Mesenchymal stem cell (in vitro differentiated cells and primary cell): ENCODE results near the gene ZWILCH.
"Not testable (repeated sequence)": the region's sequence is repeated elsewhere in the genome, so short reads cannot be mapped to it uniquely, and the experiment has no call there.

Experiments
- DNase-seq: peaks from one replicate; pipeline ENCODE4 v3.0.0-alpha.2; 2013
- H2AFZ ChIP-seq: one replicate; pipeline ENCODE4 v1.6.1; 2013; ENCODE audit warnings: low read depth, mild to moderate bottlenecking, control low read depth, inconsistent platforms, low read length, moderate library complexity
- H2AK5ac ChIP-seq: 2 replicates; pipeline ENCODE4 v1.6.1; 2013; ENCODE audit warnings: low read length, moderate library complexity, mild to moderate bottlenecking, inconsistent platforms; ENCODE audit not compliant: severe bottlenecking
- H2BK120ac ChIP-seq: one replicate; pipeline ENCODE4 v1.6.1; 2013; ENCODE audit warnings: low read depth, mild to moderate bottlenecking, inconsistent platforms, low read length, moderate library complexity
- H2BK12ac ChIP-seq, 2 experiments: one replicate each; pipeline ENCODE4 v1.6.1; 2013; ENCODE audit warnings: inconsistent platforms in 2 of 2, low read length in 2 of 2, mild to moderate bottlenecking in 2 of 2, moderate library complexity in 2 of 2, control low read depth in 1 of 2
- H2BK15ac ChIP-seq: one replicate; pipeline ENCODE4 v1.6.1; 2013; ENCODE audit warnings: mild to moderate bottlenecking, low read depth, inconsistent platforms; ENCODE audit not compliant: poor library complexity, severe bottlenecking
- H2BK5ac ChIP-seq: 2 replicates; pipeline ENCODE4 v1.6.1; 2013; ENCODE audit warnings: low read depth, mild to moderate bottlenecking, low read length, control low read depth, inconsistent platforms; ENCODE audit not compliant: poor library complexity, severe bottlenecking
- H3K14ac ChIP-seq, 2 experiments: one replicate each; pipeline ENCODE4 v1.6.1; 2013; ENCODE audit warnings: inconsistent platforms in 2 of 2, low read length in 2 of 2, control low read depth in 1 of 2, mild to moderate bottlenecking in 1 of 2, moderate library complexity in 1 of 2
- H3K18ac ChIP-seq, 2 experiments: one replicate each; pipeline ENCODE4 v1.6.1; 2013; ENCODE audit warnings: inconsistent platforms in 2 of 2, low read length in 2 of 2, control low read depth in 1 of 2, low read depth in 1 of 2, mild to moderate bottlenecking in 1 of 2
- H3K23ac ChIP-seq, 2 experiments: one replicate each; pipeline ENCODE4 v1.6.1; 2013; ENCODE audit warnings: inconsistent platforms in 2 of 2, low read length in 2 of 2, mild to moderate bottlenecking in 2 of 2, moderate library complexity in 2 of 2, control low read depth in 1 of 2
- H3K27ac ChIP-seq: 2 replicates; pipeline ENCODE4 v1.5.1; 2013; ENCODE audit warnings: mild to moderate bottlenecking, moderate library complexity, low read length, control low read depth, inconsistent platforms; ENCODE audit not compliant: poor library complexity, severe bottlenecking
- H3K27me3 ChIP-seq, 2 experiments: 2 replicates each; pipeline versions ENCODE4 v1.6.1 to v1.7.0; 2013; ENCODE audit warnings: low read length in 2 of 2, mild to moderate bottlenecking in 2 of 2, moderate library complexity in 2 of 2, control low read depth in 1 of 2, inconsistent platforms in 1 of 2; ENCODE audit not compliant: control insufficient read depth in 1 of 2, insufficient read depth in 1 of 2
- H3K36me3 ChIP-seq, 2 experiments: 2 replicates each; pipeline versions ENCODE4 v1.6.1 to v1.7.0; 2013; ENCODE audit warnings: low read length in 2 of 2, control low read depth in 1 of 2, inconsistent platforms in 1 of 2, low read depth in 1 of 2, mild to moderate bottlenecking in 1 of 2; ENCODE audit not compliant: insufficient read depth in 2 of 2, control insufficient read depth in 1 of 2
- H3K4ac ChIP-seq, 2 experiments: one replicate each; pipeline ENCODE4 v1.6.1; 2013; ENCODE audit warnings: inconsistent platforms in 2 of 2, low read length in 2 of 2, mild to moderate bottlenecking in 2 of 2, moderate library complexity in 2 of 2, control low read depth in 1 of 2, low read depth in 1 of 2
- H3K4me1 ChIP-seq: 2 replicates; pipeline ENCODE4 v1.6.1; 2013; ENCODE audit warnings: low read depth, low read length, control low read depth; ENCODE audit not compliant: control insufficient read depth, insufficient read depth
- H3K4me2 ChIP-seq: 2 replicates; pipeline ENCODE4 v1.6.1; 2013; ENCODE audit warnings: low read length, mild to moderate bottlenecking, inconsistent platforms; ENCODE audit not compliant: poor library complexity, severe bottlenecking
- H3K4me3 ChIP-seq, 2 experiments: 2 replicates each; pipeline versions ENCODE4 v1.5.1 to v1.7.0; 2013; ENCODE audit warnings: low read length in 2 of 2, mild to moderate bottlenecking in 2 of 2, control low read depth in 1 of 2, low read depth in 1 of 2; ENCODE audit not compliant: insufficient read depth in 1 of 2
- H3K79me1 ChIP-seq: replicated peaks from 2 replicates; pipeline ENCODE4 v1.6.1; 2013; ENCODE audit warnings: mild to moderate bottlenecking, control low read depth, low read length, inconsistent platforms; ENCODE audit not compliant: poor library complexity, severe bottlenecking
- H3K9ac ChIP-seq: 2 replicates; pipeline ENCODE4 v1.7.0; 2013; ENCODE audit warnings: mild to moderate bottlenecking, low read length, moderate library complexity
- H3K9me3 ChIP-seq: 2 replicates; pipeline ENCODE4 v1.7.0; 2013; ENCODE audit warnings: mild to moderate bottlenecking, low read length; ENCODE audit not compliant: control insufficient read depth
- H4K8ac ChIP-seq: one replicate; pipeline ENCODE4 v1.6.1; 2013; ENCODE audit warnings: inconsistent platforms, mild to moderate bottlenecking, low read length, moderate library complexity
- H4K91ac ChIP-seq: one replicate; pipeline ENCODE4 v1.6.1; 2013; ENCODE audit warnings: mild to moderate bottlenecking, low read length, inconsistent platforms
- WGBS: methylation state at CpG from one replicate; pipeline ENCODE4 v1.1.7; 2013; ENCODE audit warnings: mixed read lengths; 5-methylcytosine and 5-hydroxymethylcytosine counted together

ZWILCH gene

GRCh38 chr15:66589429-66589828 is 84.3 kb downstream of the ZWILCH start:
- not testable (repeated sequence) for H3K14ac ChIP-seq, H4K8ac ChIP-seq, H2BK5ac ChIP-seq, H3K79me1 ChIP-seq, H3K9me3 ChIP-seq, H3K4ac ChIP-seq, H2AK5ac ChIP-seq, H3K36me3 ChIP-seq, H3K9ac ChIP-seq, H3K27ac ChIP-seq, H2BK15ac ChIP-seq, H3K18ac ChIP-seq, H2AFZ ChIP-seq, H4K91ac ChIP-seq, DNase-seq, H2BK120ac ChIP-seq, H3K23ac ChIP-seq, H2BK12ac ChIP-seq, H3K4me1 ChIP-seq, H3K4me3 ChIP-seq, H3K4me2 ChIP-seq
- WGBS, result 92% methylated on average over 5 of the region's 6 CpGs
- peaks cover 15 to 40% of the 10 kb centered on the region in 2 experiments for H3K27me3 ChIP-seq

DNA sequence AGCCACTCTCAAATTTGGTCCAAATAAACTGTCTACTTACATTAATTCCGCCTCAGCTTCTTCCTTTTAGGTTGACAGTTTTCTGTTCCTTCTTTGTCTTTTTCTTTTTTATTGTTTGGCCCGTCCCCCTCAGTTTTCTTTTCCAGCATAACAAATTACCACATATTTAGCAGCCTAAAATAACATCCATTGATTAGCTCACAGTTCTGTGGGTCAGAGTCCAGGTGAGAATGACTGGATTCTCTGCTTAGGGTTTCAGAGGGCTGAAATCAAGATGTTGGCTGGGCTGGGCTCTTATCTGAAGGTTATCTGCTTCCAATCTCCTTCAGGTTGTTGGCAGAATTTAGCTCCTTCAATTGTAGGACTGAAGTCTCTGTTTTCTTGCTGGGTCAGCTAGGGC is 85.3 kb downstream of the ZWILCH start:
- H3K9me3 ChIP-seq, result no peaks in the 10 kb centered on the region
- no peak overlapping the region for H3K23ac ChIP-seq
- H3K9ac ChIP-seq, result no peak overlapping the region
- no peak overlapping the region for H3K4me2 ChIP-seq
- no peak overlapping the region for H2BK5ac ChIP-seq
- 91% methylated on average over 1 of the region's 2 CpGs for WGBS
- H2BK12ac ChIP-seq, result no peak overlapping the region
- no peak overlapping the region for H4K91ac ChIP-seq
- no peak overlapping the region for H3K4ac ChIP-seq
- no peak overlapping the region for H2BK120ac ChIP-seq
- H3K14ac ChIP-seq, result no peak overlapping the region
- H3K36me3 ChIP-seq, result no peaks in the 10 kb centered on the region
- H2BK15ac ChIP-seq, result no peak overlapping the region
- H3K18ac ChIP-seq, result no peak overlapping the region
- no peak overlapping the region for H2AK5ac ChIP-seq
- DNase-seq, result no peak
- no peak overlapping the region for H2AFZ ChIP-seq
- no peak overlapping the region for H3K4me3 ChIP-seq
- no peak overlapping the region for H3K27ac ChIP-seq
- peaks cover 15 to 40% of the 10 kb centered on the region in 2 experiments for H3K27me3 ChIP-seq
- H4K8ac ChIP-seq, result no peak overlapping the region
- H3K79me1 ChIP-seq, result no peaks in the 10 kb centered on the region
- H3K4me1 ChIP-seq, result peaks cover 2% of the 10 kb centered on the region

GRCh38 chr15:66591322-66591862 is 86.3 kb downstream of the ZWILCH start:
- H2AK5ac ChIP-seq, result no peak overlapping the region
- H3K27ac ChIP-seq, result no peak overlapping the region
- peaks cover 2% of the 10 kb centered on the region for H3K4me1 ChIP-seq
- H2BK5ac ChIP-seq, result no peak overlapping the region
- no peak overlapping the region for H3K4ac ChIP-seq
- no peak overlapping the region for H3K23ac ChIP-seq
- peak overlapping the region in 1 of 2 experiments; percentile 68 for H3K14ac ChIP-seq
- no peaks in the 10 kb centered on the region for H3K79me1 ChIP-seq
- no peaks in the 10 kb centered on the region for H3K9me3 ChIP-seq
- H4K8ac ChIP-seq, result no peak overlapping the region
- H3K4me3 ChIP-seq, result no peak overlapping the region
- H4K91ac ChIP-seq, result no peak overlapping the region
- peak overlapping the region in 1 of 2 experiments; percentile 5 for H3K18ac ChIP-seq
- no peak overlapping the region for H2BK120ac ChIP-seq
- peaks cover 15 to 36% of the 10 kb centered on the region in 2 experiments for H3K27me3 ChIP-seq
- H3K36me3 ChIP-seq, result no peaks in the 10 kb centered on the region
- H2BK15ac ChIP-seq, result no peak overlapping the region
- no peak overlapping the region for H2AFZ ChIP-seq
- H3K4me2 ChIP-seq, result no peak overlapping the region
- no peak for DNase-seq
- 90% methylated on average over 4 of the region's 4 CpGs for WGBS
- H2BK12ac ChIP-seq, result no peak overlapping the region
- no peak overlapping the region for H3K9ac ChIP-seq

DNA sequence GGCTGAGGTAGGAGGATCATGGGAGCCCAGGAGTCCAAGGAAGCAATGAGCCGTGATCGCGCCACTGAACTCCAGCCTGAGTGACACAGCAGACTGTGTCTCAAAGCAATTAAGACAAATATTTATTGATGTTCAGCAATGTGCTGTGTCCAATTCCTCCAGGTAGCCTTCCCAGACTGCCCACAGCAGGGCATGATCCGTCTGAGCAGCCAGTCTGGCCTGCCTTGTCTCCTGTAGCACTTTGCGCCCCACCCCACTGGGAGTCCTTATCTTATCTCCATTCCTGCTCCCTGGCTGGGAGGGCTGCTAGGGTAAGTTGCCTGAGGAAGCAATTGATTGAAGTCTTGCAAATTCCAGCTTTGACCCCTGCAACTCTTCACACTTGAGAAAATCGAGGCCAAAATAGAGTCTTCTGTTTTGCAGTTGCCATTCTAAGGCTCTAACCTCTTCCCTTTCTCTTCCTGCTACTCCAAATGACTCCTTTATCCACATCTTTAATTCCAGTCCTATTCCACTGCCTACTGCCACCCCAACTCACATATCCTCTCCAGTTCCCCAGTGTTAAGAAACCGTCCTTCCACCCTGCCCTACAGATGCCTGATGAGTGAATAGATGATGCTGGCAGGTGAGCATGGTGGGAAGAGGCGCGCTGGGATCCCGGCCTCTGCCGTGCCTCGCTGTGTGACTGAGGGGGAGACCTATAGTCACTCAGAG is 87.5 kb downstream of the ZWILCH start:
- Histone ChIP-seq H3K9ac (no peak overlapping the region), H3K4ac (no peak overlapping the region), H4K91ac (no peak overlapping the region), H3K23ac (no peak overlapping the region), H3K4me2 (no peak overlapping the region), H2BK5ac (no peak overlapping the region), H3K27me3 (peaks cover 15 to 27% of the 10 kb centered on the region in 2 experiments), H2BK15ac (no peak overlapping the region), H3K18ac (peak overlapping the region in 1 of 2 experiments; percentile 76), H3K4me1 (peaks cover 2% of the 10 kb centered on the region), H3K14ac (peak overlapping the region in 1 of 2 experiments; percentile 45), H4K8ac (no peak overlapping the region), H3K79me1 (no peaks in the 10 kb centered on the region), H3K4me3 (no peak overlapping the region), H3K9me3 (no peaks in the 10 kb centered on the region), H2BK120ac (no peak overlapping the region), H2AFZ (no peak overlapping the region), H3K27ac (no peak overlapping the region), H2BK12ac (no peak overlapping the region), H2AK5ac (no peak overlapping the region), H3K36me3 (no peaks in the 10 kb centered on the region)
- WGBS, result 65% methylated on average over 12 of the region's 12 CpGs
- no peak for DNase-seq
